H1 (cell line): ENCODE measurements around the gene TNIP1. TPM values are rescaled to one million over a fixed set of nuclear protein-coding genes. Genes with fewer than 3 reads are reported as not detected.

Experiments
- CTCF ChIA-PET: fragments of 300-600 bp; sonication (Branson Sonifier 250); formaldehyde crosslinking; loops from one replicate; lab custom pipeline; 2021; ENCODE audit not compliant: partially characterized antibody; lab: Charles Lee
- POLR2A ChIA-PET: fragments of 300-600 bp; sonication (Branson Sonifier 250); formaldehyde crosslinking; loops from one replicate; lab custom pipeline; 2021; ENCODE audit warnings: inconsistent platforms; ENCODE audit not compliant: partially characterized antibody; lab: Charles Lee
- DNase-seq, 2 experiments: peaks; one replicate each; pipeline versions ENCODE4 v3.0.0 to v3.0.0-alpha.2; 2010 to 2022; ENCODE audit warnings: low spot score in 2 of 2, low read depth in 1 of 2, mixed read lengths in 1 of 2
- FAIRE-seq: peaks from 2 replicates; lab custom pipeline; 2011; peaks lifted over from hg19 to GRCh38; lab: Jason Lieb, UNC
- H2AFZ ChIP-seq: 2 replicates; pipeline ENCODE4 v1.8.1; 2012; ENCODE audit warnings: low read length, inconsistent platforms
- H2AK5ac ChIP-seq: 2 replicates; pipeline ENCODE4 v1.6.1; 2013; ENCODE audit warnings: low read depth, low read length
- H2BK120ac ChIP-seq: replicated peaks from 2 replicates; pipeline ENCODE3; 2013; ENCODE audit warnings: low read depth, low read length, inconsistent platforms
- H2BK12ac ChIP-seq: 2 replicates; pipeline ENCODE4 v1.6.1; 2013; ENCODE audit warnings: low read depth, low read length
- H2BK15ac ChIP-seq: 2 replicates; pipeline ENCODE4 v1.6.1; 2013; ENCODE audit warnings: low read length
- H2BK20ac ChIP-seq: 2 replicates; pipeline ENCODE4 v1.6.1; 2013; ENCODE audit warnings: low read length
- H2BK5ac ChIP-seq: 2 replicates; pipeline ENCODE4 v1.6.1; 2013; ENCODE audit warnings: low read depth, low read length
- H3K14ac ChIP-seq: 2 replicates; pipeline ENCODE4 v1.6.1; 2013; ENCODE audit warnings: inconsistent platforms; ENCODE audit not compliant: insufficient read length
- H3K18ac ChIP-seq: 2 replicates; pipeline ENCODE4 v1.6.1; 2013; ENCODE audit warnings: low read length; ENCODE audit errors: extremely low read depth
- H3K23ac ChIP-seq: 2 replicates; pipeline ENCODE4 v1.6.1; 2013; ENCODE audit warnings: inconsistent platforms; ENCODE audit not compliant: insufficient read length
- H3K23me2 ChIP-seq: 2 replicates; pipeline ENCODE4 v1.6.1; 2013; ENCODE audit warnings: low read depth, low read length
- H3K27ac ChIP-seq: 2 replicates; pipeline ENCODE4 v1.6.1; 2011; ENCODE audit warnings: low read depth, low read length, inconsistent platforms
- H3K27me3 ChIP-seq, 4 experiments: replicated peaks in 1 of 4; 1 replicate in 1 of 4; 2 replicates in 3 of 4; pipeline versions ENCODE4 v1.6.1 to v1.8.1; 2011 to 2013; ENCODE audit warnings: low read length in 3 of 4, mild to moderate bottlenecking in 3 of 4, inconsistent platforms in 2 of 4, mixed read lengths in 2 of 4, moderate library complexity in 1 of 4; ENCODE audit not compliant: control insufficient read depth in 3 of 4, insufficient read depth in 3 of 4; ENCODE audit errors: extremely low read depth in 1 of 4
- H3K36me3 ChIP-seq, 4 experiments: 2 replicates each; pipeline versions ENCODE4 v1.6.1 to v1.8.1; 2011 to 2013; ENCODE audit warnings: mild to moderate bottlenecking in 4 of 4, low read length in 3 of 4, moderate library complexity in 2 of 4, control low read depth in 1 of 4, inconsistent platforms in 1 of 4; ENCODE audit not compliant: insufficient read depth in 4 of 4, control insufficient read depth in 2 of 4
- H3K4ac ChIP-seq: replicated peaks from 2 replicates; pipeline ENCODE3; 2013; ENCODE audit warnings: low read length, low read depth, mixed read lengths, inconsistent platforms; ENCODE audit not compliant: insufficient read length
- H3K4me1 ChIP-seq, 4 experiments: replicated peaks in 1 of 4; 1 replicate in 1 of 4; 2 replicates in 3 of 4; pipeline versions ENCODE4 v1.6.1 to v1.8.1; 2011 to 2013; ENCODE audit warnings: low read length in 3 of 4, inconsistent platforms in 2 of 4, mixed read lengths in 1 of 4; ENCODE audit not compliant: insufficient read depth in 4 of 4, control insufficient read depth in 3 of 4
- H3K4me2 ChIP-seq, 2 experiments: 2 replicates each; pipeline versions ENCODE4 v1.6.1 to v1.8.1; 2011 to 2013; ENCODE audit warnings: low read depth in 2 of 2, low read length in 2 of 2, control low read depth in 1 of 2, inconsistent platforms in 1 of 2, mild to moderate bottlenecking in 1 of 2; ENCODE audit not compliant: insufficient read depth in 1 of 2
- H3K4me3 ChIP-seq, 4 experiments: fragments of 200-600, 300-600 bp in 1 of 4; sonication (generic), shearing (Covaris generic), sonication (Bioruptor Twin) in 1 of 4; 2 replicates each; pipeline versions ENCODE4 v1.5.1 to v1.8.1; 2011 to 2016; ENCODE audit warnings: low read length in 4 of 4, low read depth in 3 of 4, control low read depth in 2 of 4, inconsistent platforms in 2 of 4, mild to moderate bottlenecking in 2 of 4, mixed read lengths in 1 of 4, moderate library complexity in 1 of 4; ENCODE audit not compliant: insufficient read depth in 2 of 4; ENCODE audit errors: extremely low read depth in 1 of 4
- H3K56ac ChIP-seq: replicated peaks from 2 replicates; pipeline ENCODE3; 2013; ENCODE audit warnings: low read depth, mild to moderate bottlenecking, mixed read lengths, low read length, inconsistent platforms; ENCODE audit not compliant: insufficient read length
- H3K79me1 ChIP-seq: 2 replicates; pipeline ENCODE4 v1.6.1; 2013; ENCODE audit warnings: low read depth, low read length, control low read depth
- H3K79me2 ChIP-seq, 2 experiments: 2 replicates each; pipeline versions ENCODE4 v1.6.1 to v1.8.1; 2012 to 2013; ENCODE audit warnings: low read length in 2 of 2, mild to moderate bottlenecking in 2 of 2, inconsistent platforms in 1 of 2; ENCODE audit not compliant: insufficient read depth in 2 of 2, control insufficient read depth in 1 of 2
- H3K9ac ChIP-seq, 4 experiments: replicated peaks in 1 of 4; 1 replicate in 1 of 4; 2 replicates in 3 of 4; pipeline versions ENCODE4 v1.6.1 to v1.8.1; 2011 to 2013; ENCODE audit warnings: low read depth in 3 of 4, low read length in 3 of 4, control low read depth in 2 of 4, mild to moderate bottlenecking in 2 of 4, moderate library complexity in 2 of 4, inconsistent platforms in 1 of 4; ENCODE audit errors: extremely low read depth in 1 of 4
- H3K9me3 ChIP-seq, 2 experiments: 2 replicates each; pipeline versions ENCODE4 v1.6.1 to v1.8.1; 2012 to 2013; ENCODE audit warnings: mild to moderate bottlenecking in 2 of 2, moderate library complexity in 2 of 2, control low read depth in 1 of 2, inconsistent platforms in 1 of 2, low read depth in 1 of 2, low read length in 1 of 2, mixed read lengths in 1 of 2; ENCODE audit not compliant: insufficient read depth in 2 of 2
- H4K20me1 ChIP-seq, 2 experiments: replicated peaks in 1 of 2; 2 replicates each; pipeline versions ENCODE3 to v1.8.1; 2011 to 2013; ENCODE audit warnings: inconsistent platforms in 2 of 2, low read length in 2 of 2, mild to moderate bottlenecking in 1 of 2; ENCODE audit not compliant: insufficient read depth in 2 of 2, control insufficient read depth in 1 of 2
- H4K5ac ChIP-seq: 2 replicates; pipeline ENCODE4 v1.6.1; 2013; ENCODE audit warnings: low read length, low read depth, mixed read lengths, inconsistent platforms; ENCODE audit not compliant: insufficient read length
- H4K8ac ChIP-seq: 2 replicates; pipeline ENCODE4 v1.8.0; 2013; ENCODE audit warnings: mild to moderate bottlenecking, moderate library complexity, low read length, inconsistent platforms; ENCODE audit not compliant: insufficient read depth; ENCODE audit errors: extremely low read depth
- H4K91ac ChIP-seq: replicated peaks from 2 replicates; pipeline ENCODE3; 2013; ENCODE audit warnings: low read length, mixed read lengths, inconsistent platforms; ENCODE audit not compliant: insufficient read length
- CHD1 ChIP-seq: IDR thresholded peaks from 2 replicates; pipeline ENCODE4 v1.6.1; 2012; ENCODE audit warnings: low read depth, low read length, improper control_type of control experiment
- TEAD4 ChIP-seq: IDR thresholded peaks from 2 replicates; pipeline ENCODE4 v1.6.1; 2012; ENCODE audit warnings: low read depth, low read length, inconsistent platforms, mixed read lengths
- WGBS, 2 experiments: shearing (Covaris generic) in 1 of 2; methylation state at CpG; one replicate each; pipeline versions ENCODE4 v1.1.6 to v1.1.7; 2013 to 2015; ENCODE audit warnings: low lambda C conversion rate in 2 of 2, mixed read lengths in 2 of 2, inconsistent platforms in 1 of 2, low coverage in 1 of 2, missing lambda C conversion rate in 1 of 2; ENCODE audit not compliant: insufficient replicate concordance in 2 of 2, insufficient coverage in 1 of 2, insufficient read length in 1 of 2; ENCODE audit errors: extremely low coverage in 1 of 2, missing lambda C conversion rate in 1 of 2; 5-methylcytosine and 5-hydroxymethylcytosine counted together
- polyA plus RNA-seq, 7 experiments: library from polyadenylated mRNA; depleted of rRNA in 3 of 7; stranded (reverse) in 5 of 7; unstranded in 2 of 7; fragments of >200 nt in 5 of 7; fragments of 200-250 nt in 2 of 7; gene quantifications; 1 replicate in 5 of 7; 2 replicates in 1 of 7; 4 replicates in 1 of 7; pipeline versions ENCODE4 v1.2.1 to v1.2.3, GENCODE V29; 2011 to 2013; ENCODE audit warnings: missing spikeins in 2 of 7, mixed read lengths in 2 of 7
- total RNA-seq: library from RNA; stranded (reverse); fragmentation: NEBNext Ultra II Directional; extraction: Animal tissue kit (Norgen Biotek cat#: 25700); gene quantifications from 2 replicates; pipeline ENCODE4 v1.2.1, GENCODE V29; 2021

TNIP1 gene
- total and polyA plus RNA-seq, 2 of the 8 experiments (the other 6 are each of a cell fraction or from before 2014, with no cell fraction given), result 14.2 to 31.9 TPM

GRCh38 chr5:151086905-151087360 lies 6.1 kb upstream of the TNIP1 start:
- 88% methylated on average over 6 of the region's 10 CpGs; no CpG with 5 or more reads in 1 of the 2 experiments for WGBS, 2 experiments
- POLR2A ChIA-PET, result interaction anchor here (1.6 to 1.9 kb wide), 3 partner anchors 9 to 67 kb away, joined by 4 to 6 read pairs (median 4); partner anchors contain the start of gene GPX3
- H3K23me2 ChIP-seq, result no peaks in the 10 kb centered on the region; the same call in 1 of the 2 replicates
- no peak overlapping the region for H4K5ac ChIP-seq
- H3K14ac ChIP-seq, result no peak overlapping the region
- no peak overlapping the region for H3K4me2 ChIP-seq
- no peak overlapping the region for H3K9ac ChIP-seq
- H4K91ac ChIP-seq, result no peak overlapping the region
- no peak overlapping the region for H2BK5ac ChIP-seq
- H2AK5ac ChIP-seq, result no peak overlapping the region
- H3K4me1 ChIP-seq, result peaks cover 0 to 4% (median 1%) of the 10 kb centered on the region in 4 experiments; a peak in 4 of 7 replicates
- no peak overlapping the region for H2BK12ac ChIP-seq
- H3K56ac ChIP-seq, result no peak overlapping the region
- H2BK20ac ChIP-seq, result no peak overlapping the region
- DNase-seq (no peak), FAIRE-seq (no peak)
- H3K4me3 ChIP-seq, result no peak overlapping the region
- H4K8ac ChIP-seq, result no peak overlapping the region
- no peak overlapping the region for H3K23ac ChIP-seq
- H2AFZ ChIP-seq, result 0 out of 2 replicates have a peak overlapping the region, but pooled peaks have one; percentile 38
- H3K27me3 ChIP-seq, result no peaks in the 10 kb centered on the region; a peak in 2 of 7 replicates
- H3K79me2 ChIP-seq, result no peaks in the 10 kb centered on the region
- no peak overlapping the region for H3K4ac ChIP-seq
- H3K79me1 ChIP-seq, result no peaks in the 10 kb centered on the region
- TF ChIP-seq CHD1, result no peak
- no peak for TF ChIP-seq TEAD4
- CTCF ChIA-PET, result interaction anchor here (1.0 to 6.1 kb wide), 10 partner anchors 9 to 78 kb away, joined by 3 to 39 read pairs (median 5); no protein-coding TSS in a partner anchor
- H3K18ac ChIP-seq, result no peak overlapping the region; the same call in 1 of the 2 replicates
- H2BK15ac ChIP-seq, result 0 out of 2 replicates have a peak overlapping the region, but pooled peaks have one; percentile 46
- H3K36me3 ChIP-seq, result no peaks in the 10 kb centered on the region
- H2BK120ac ChIP-seq, result no peak overlapping the region
- H3K9me3 ChIP-seq, result no peaks in the 10 kb centered on the region
- H4K20me1 ChIP-seq, result no peaks in the 10 kb centered on the region
- H3K27ac ChIP-seq, result no peak overlapping the region
